Cardiac fibroblast (primary cell): ENCODE data around the gene KLHL28.

ENCODE experiments used
- DNase-seq, 2 donors: peaks; one replicate each; pipeline versions ENCODE4 v3.0.0 to v3.0.0-alpha.2; 2010; ENCODE audit warnings: low read depth in 2 of 2
- H3K4me3 ChIP-seq, 2 donors: replicated peaks in 1 of 2; 1 replicate in 1 of 2; 2 replicates in 1 of 2; pipeline ENCODE4 v1.5.1; 2011; ENCODE audit warnings: low read depth in 2 of 2, low read length in 2 of 2, mild to moderate bottlenecking in 2 of 2, moderate library complexity in 1 of 2
- CTCF ChIP-seq: IDR thresholded peaks from one replicate; pipeline ENCODE4 v1.5.1; 2011; ENCODE audit warnings: low read depth, mild to moderate bottlenecking, low read length, inconsistent platforms

The KLHL28 gene

GRCh38 chr14:44968714-44969113 is 7.0 kb upstream of the KLHL28 start:
- TF ChIP-seq CTCF = no peak
- no peak for DNase-seq
- no peak overlapping the region for H3K4me3 ChIP-seq

GRCh38 chr14:44966601-44967336 is 5.0 kb upstream of the KLHL28 start:
- no peak for TF ChIP-seq CTCF
- peak overlapping the region in 1 of 2 donors; percentile 12 for H3K4me3 ChIP-seq
- DNase-seq = peak in 1 of 2 donors; percentile 27

GRCh38 chr14:44963775-44964380 is 2.1 kb upstream of the KLHL28 start:
- H3K4me3 ChIP-seq = peak overlapping the region; percentile 78 to 87
- TF ChIP-seq CTCF = no peak
- DNase-seq = peak in 1 of 2 donors; percentile 12

GRCh38 chr14:44963044-44963528 is 1.3 kb upstream of the KLHL28 start:
- H3K4me3 ChIP-seq = peak overlapping the region; percentile 78 to 87
- TF ChIP-seq CTCF = no peak
- DNase-seq = no peak

- H3K4me3 ChIP-seq = peak overlapping the region; percentile 78 to 87
- peak; percentile 54 to 65 for DNase-seq
- no peak for TF ChIP-seq CTCF
These were observed 742 bp upstream of the KLHL28 start for GRCh38 chr14:44962334-44963043.

GRCh38 chr14:44961151-44961553 is 595 bp downstream of the KLHL28 start:
- H3K4me3 ChIP-seq = peak overlapping the region; percentile 78 to 87
- DNase-seq = peak; percentile 65 to 71
- TF ChIP-seq CTCF = no peak
